HG02943 (cell line): ENCODE data around the gene DENND1C.

Source experiments
- ATAC-seq: cut with Tn5 transposase; IDR thresholded peaks from one replicate; pipeline ENCODE4 v1.9.1; 2021; ENCODE audit warnings: mild to moderate bottlenecking, low read depth, moderate library complexity; ENCODE audit not compliant: unreplicated experiment

DENND1C gene

GRCh38 chr19:6479836-6480398 lies 1.7 kb downstream of the DENND1C start:
- ATAC-seq = no peak

DNA sequence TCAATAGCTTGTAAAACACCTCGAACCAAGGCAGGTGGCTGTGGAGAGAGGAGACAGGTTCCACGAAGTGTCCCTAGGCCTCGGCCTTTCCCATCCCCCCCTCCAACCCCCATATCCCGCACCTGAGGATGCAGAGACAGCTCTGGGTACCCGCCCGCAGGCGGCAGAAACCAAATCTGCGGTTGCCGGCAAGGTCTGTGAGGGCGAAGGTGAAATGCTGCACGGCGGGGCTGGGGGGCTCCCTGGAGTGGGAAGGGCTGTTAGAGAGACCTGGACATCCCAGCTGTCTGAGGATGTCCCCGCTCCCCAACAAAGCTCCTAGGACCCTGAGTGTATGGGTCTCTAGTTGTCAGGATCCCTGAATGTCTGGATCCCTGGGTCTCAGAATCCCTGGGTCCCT lies 2.8 kb downstream of the DENND1C start:
- no peak for ATAC-seq

GRCh38 chr19:6476896-6477431 lies 4.6 kb downstream of the DENND1C start:
- ATAC-seq = no peak

DNA sequence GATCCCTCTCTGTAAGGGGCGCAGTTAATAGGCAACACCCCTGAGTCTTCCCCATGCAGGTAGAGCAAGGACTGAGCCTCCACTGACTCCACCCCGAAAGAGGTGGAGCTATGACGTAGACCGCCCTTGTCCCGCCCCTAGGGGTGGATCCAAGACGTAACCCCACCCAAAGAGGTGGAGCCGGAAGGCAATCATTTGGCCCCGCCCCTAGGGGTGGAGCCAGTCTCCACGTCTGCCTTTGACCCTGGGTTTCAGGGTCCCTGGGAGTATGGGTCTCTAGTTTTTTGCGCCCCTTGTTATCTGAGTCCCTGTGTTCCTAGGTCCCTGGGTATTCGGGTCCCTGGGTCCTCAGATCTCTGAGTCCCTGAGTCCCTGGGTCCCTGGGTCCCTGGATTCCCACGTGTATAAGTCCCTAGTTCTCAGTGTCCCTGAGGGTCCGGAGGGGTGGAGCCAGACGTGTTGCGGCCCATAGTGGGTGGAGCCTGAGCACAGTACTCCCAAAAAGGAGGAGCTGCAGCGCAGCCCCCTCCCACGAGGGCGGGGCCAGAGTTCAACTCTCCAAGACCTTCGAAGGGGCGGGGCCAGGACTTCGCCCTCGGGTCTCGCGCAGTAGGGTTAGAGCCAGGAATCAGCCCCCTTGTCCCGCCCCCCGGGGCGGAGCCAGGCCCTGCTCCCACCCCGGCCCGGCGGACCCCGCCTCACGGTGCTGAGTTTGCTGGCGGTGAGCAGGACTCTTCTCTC lies 5.3 kb downstream of the DENND1C start:
- no peak for ATAC-seq

GRCh38 chr19:6475321-6476108 lies 6.1 kb downstream of the DENND1C start:
- ATAC-seq = no peak

GRCh38 chr19:6473647-6474046 lies 7.9 kb downstream of the DENND1C start:
- ATAC-seq = no peak

DNA sequence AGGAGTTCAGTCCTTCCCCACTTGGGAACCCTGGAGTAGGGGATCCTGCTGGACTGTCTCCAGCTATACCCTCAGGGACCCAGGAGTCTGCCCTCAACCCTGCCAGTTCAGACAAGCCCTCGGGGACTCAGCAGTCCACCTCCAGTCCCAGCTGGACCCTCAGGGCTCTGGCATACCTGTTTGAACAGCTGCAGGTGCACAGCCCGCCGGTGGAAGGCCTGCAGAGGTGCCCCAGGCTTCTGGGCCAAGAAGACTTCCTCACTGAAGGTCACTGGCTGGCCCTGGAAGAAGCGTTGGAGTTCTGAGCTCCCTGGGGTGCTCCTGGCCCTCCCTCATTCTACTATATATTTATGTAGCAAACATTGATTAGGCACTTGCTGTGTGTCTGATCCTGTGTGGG lies 8.9 kb downstream of the DENND1C start:
- ATAC-seq = no peak

DNA sequence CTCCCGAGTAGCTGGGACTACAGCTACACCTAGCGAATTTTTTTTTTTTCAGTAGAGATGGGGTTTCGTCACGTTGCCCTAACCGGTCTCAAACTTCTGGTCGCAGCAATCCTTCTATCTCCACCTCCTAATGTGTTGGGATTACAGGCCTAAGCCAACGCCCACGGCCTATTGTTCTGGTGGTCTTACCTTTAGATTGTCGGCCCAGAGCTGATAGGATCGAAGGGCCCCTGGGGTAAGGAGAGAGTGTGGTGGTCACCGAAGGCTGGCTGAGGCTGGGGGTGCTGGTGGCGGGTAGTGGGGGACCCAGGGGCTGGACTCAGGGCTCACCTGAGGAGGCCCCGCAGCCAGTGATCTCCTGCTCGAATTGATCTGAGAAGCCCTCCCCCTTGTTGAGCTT lies 10.5 kb downstream of the DENND1C start:
- ATAC-seq = no peak

GRCh38 chr19:6470173-6470572 lies 11.4 kb downstream of the DENND1C start:
- ATAC-seq = no peak

- ATAC-seq = no peak
These were observed 14.2 kb downstream of the DENND1C start for GRCh38 chr19:6467384-6467783.

- ATAC-seq = no peak
These were observed 14.9 kb downstream of the DENND1C start for GRCh38 chr19:6466526-6467248.

GRCh38 chr19:6465663-6466062 lies 15.9 kb downstream of the DENND1C start:
- ATAC-seq = no peak

DNA sequence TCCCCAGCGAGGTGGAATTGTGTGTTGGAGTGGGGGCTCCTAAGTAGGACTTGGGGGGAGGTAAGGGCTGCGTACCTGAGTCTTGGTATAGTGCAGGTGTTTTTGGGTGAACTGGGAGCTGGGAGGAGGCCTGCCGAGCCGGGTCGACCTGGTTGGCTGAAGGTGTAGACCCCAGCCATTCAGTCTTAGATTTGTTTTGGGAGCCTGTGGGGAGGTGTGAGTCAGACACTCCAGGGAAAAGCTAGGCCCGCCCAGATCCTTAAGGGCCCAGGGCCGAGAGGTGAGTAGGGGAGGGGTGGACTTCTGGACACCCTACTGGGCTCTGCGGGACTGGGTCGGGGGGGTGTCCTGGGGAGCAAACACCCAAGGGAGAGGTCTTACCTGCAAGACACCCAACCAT lies 16.6 kb downstream of the DENND1C start:
- no peak for ATAC-seq

GRCh38 chr19:6464070-6464873 lies 17.3 kb downstream of the DENND1C start, which contains the start of gene CRB3:
CRB3 (plus strand) TSS chr19:6464271; CDS start chr19:6464702, 431 bp downstream.
- ATAC-seq = no peak

- peak; percentile 67 for ATAC-seq
These were observed 21.3 kb downstream of the DENND1C start for GRCh38 chr19:6460099-6460884.

GRCh38 chr19:6459262-6460098 lies 22.1 kb downstream of the DENND1C start, which contains the start of gene SLC25A23:
SLC25A23 (minus strand) TSS chr19:6459792; CDS start chr19:6459628, 164 bp downstream.
- ATAC-seq = peak; percentile 23

DNA sequence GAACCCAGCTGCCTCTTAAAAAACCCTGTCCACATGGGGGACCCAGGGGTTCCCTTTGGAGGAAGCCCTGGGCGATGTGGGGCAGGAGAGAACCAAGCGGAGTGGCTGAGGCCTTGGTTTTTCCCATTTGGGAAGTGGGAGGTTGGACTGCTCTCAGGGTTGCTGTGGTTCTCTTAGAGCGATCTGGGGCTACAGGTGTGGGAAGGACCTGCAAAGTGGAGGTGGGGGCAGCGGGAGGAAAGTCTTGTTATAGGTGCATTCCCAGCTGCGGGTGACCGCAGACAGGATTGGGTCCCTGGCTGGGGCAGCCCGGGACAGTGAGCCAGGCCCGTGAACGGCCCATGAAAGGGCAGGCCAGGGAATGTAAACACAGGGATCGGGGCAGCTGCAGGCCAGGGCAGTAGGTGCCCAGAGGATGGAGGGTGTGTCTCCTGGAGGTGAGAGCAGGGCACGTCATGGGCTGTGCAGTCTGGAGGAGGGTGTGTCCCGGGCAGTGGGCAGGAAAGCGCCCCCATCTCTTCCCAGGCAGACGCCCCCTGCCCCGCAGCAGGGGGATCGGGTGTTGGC lies 22.8 kb downstream of the DENND1C start:
- no peak for ATAC-seq
